K562 (cell line): Measurements from ENCODE around the gene LY6G5B. TPM values are rescaled to one million over a fixed set of nuclear protein-coding genes. Genes with fewer than 3 reads are reported as not detected.
A peak's percentile ranks its signal among the peaks of the same experiment; 100 is the strongest.

Experiments used
- HMG20B ChIP-seq: fragments of 250-450 bp; sonication (Bioruptor Pico); IDR thresholded peaks from 2 replicates; pipeline ENCODE4 v1.5.0; 2021; ENCODE audit warnings: mild to moderate bottlenecking
- HNRNPUL1 ChIP-seq: fragments of 200-400 bp; formaldehyde crosslinking; IDR thresholded peaks from 2 replicates; pipeline ENCODE4 v1.6.1; 2017; ENCODE audit warnings: low read length
- LARP7 ChIP-seq: fragments of 450-650 bp; IDR thresholded peaks from 2 replicates; pipeline ENCODE4 v1.6.1; 2016
- SPI1 ChIP-seq: IDR thresholded peaks from 2 replicates; pipeline ENCODE4 v1.6.1; 2011; ENCODE audit warnings: low read depth, low read length, control low read depth, borderline replicate concordance
- TGIF2 ChIP-seq: sonication (generic); formaldehyde crosslinking; IDR thresholded peaks from 2 replicates; pipeline ENCODE4 v1.8.1; 2022; ENCODE audit warnings: mild to moderate bottlenecking, missing genetic modification reagents, moderate library complexity
- ZNF232 ChIP-seq: sonication (generic); formaldehyde crosslinking; IDR thresholded peaks from 2 replicates; pipeline ENCODE4 v1.8.0; 2022; ENCODE audit warnings: mild to moderate bottlenecking, missing genetic modification reagents
- ZNF253 ChIP-seq: fragments of 250-450 bp; sonication (Bioruptor Pico); conservative IDR thresholded peaks from 2 replicates; pipeline ENCODE4 v1.6.1; 2021; ENCODE audit warnings: mild to moderate bottlenecking
- polyA plus RNA-seq, 8 experiments: library from polyadenylated mRNA; depleted of rRNA in 4 of 8; stranded (reverse) in 5 of 8; unstranded in 3 of 8; fragments of >200 nt; fragmentation: Nextera tagmentation in 2 of 8; fragmentation: Illumina TruSeq in 1 of 8; extraction: Ambion mirVana in 2 of 8; extraction: Trizol in 1 of 8; gene quantifications; 2 replicates each; pipeline versions ENCODE4 v1.2.1 to v1.2.3, GENCODE V29; 2011 to 2014; ENCODE audit warnings: inconsistent platforms in 1 of 8, missing spikeins in 1 of 8
- total RNA-seq, 7 experiments: library from RNA; depleted of rRNA in 6 of 7; stranded (reverse); fragments of >200 nt in 6 of 7; fragmentation: Illumina TruSeq in 2 of 7; extraction: Trizol in 2 of 7; gene quantifications; 2 replicates each; pipeline versions ENCODE4 v1.2.1 to v1.2.3, GENCODE V29; 2011 to 2021; ENCODE audit warnings: low replicate concordance in 1 of 7
- TF ChIP-seq, protein P1 (sequence below): sonication (generic); formaldehyde crosslinking; IDR thresholded peaks from 2 replicates; pipeline ENCODE4 v1.8.0; 2022; ENCODE audit warnings: mild to moderate bottlenecking, low read depth, missing genetic modification reagents
- TF ChIP-seq, protein P2 (sequence below): fragments of 450-650 bp; IDR thresholded peaks from 2 replicates; pipeline ENCODE4 v1.7.1; 2018; ENCODE audit warnings: mild to moderate bottlenecking, low read depth; ENCODE audit not compliant: partially characterized antibody
- TF ChIP-seq, protein P3 (sequence below), 2 experiments: fragments of 450-650 bp; formaldehyde crosslinking in 1 of 2; IDR thresholded peaks; 2 replicates each; pipeline versions ENCODE4 v1.4.0 to v1.6.1; 2014 to 2020; ENCODE audit warnings: mild to moderate bottlenecking in 2 of 2, borderline replicate concordance in 1 of 2, low read depth in 1 of 2

The LY6G5B gene
- total and polyA plus RNA-seq, 9 of the 15 experiments (the other 6 are each of a cell fraction or from before 2014, with no cell fraction given) = 6.0 to 27.0 (median 7.5) TPM

DNA sequence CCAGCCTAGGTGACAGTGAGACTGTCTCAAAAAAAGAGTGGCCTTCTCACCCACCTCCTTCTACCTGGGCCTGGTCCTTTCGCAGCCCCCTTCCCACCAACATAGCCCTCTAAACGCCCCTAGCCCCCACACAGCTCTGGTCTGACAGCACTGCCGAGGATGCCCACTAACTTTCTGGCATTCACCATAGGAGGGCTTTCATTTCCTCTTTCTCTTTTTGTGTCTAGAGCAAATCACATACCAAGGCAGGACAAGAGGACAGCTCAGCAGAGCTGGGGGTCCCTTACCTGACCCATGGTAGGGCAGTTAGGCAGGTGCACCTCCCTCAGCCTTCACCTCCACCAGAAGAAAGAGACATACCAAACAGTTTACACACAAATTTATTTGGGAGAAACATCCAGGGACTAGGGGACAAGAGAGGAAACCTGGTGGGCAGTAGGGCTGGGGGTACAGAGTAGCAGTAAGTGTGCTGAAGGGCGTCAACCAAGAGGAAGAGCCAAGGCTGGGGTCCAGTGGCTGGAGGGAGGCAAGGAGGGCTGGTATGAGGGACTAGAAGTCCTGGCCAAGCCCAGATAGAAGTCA is 6.6 kb downstream of the LY6G5B start (continued):
- TF ChIP-seq, protein P1, sequence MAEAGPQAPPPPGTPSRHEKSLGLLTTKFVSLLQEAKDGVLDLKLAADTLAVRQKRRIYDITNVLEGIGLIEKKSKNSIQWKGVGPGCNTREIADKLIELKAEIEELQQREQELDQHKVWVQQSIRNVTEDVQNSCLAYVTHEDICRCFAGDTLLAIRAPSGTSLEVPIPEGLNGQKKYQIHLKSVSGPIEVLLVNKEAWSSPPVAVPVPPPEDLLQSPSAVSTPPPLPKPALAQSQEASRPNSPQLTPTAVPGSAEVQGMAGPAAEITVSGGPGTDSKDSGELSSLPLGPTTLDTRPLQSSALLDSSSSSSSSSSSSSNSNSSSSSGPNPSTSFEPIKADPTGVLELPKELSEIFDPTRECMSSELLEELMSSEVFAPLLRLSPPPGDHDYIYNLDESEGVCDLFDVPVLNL (CRISPR knock-in tag) = 0 out of 2 replicates have a peak, but pooled peaks have one; percentile 23
- TF ChIP-seq ZNF253 = no peak
- peak; percentile 62; the same call in 1 of the 2 replicates for TF ChIP-seq TGIF2
- TF ChIP-seq HNRNPUL1 = peak; percentile 60; the same call in 1 of the 2 replicates
- peak; percentile 58; the same call in 1 of the 2 replicates for TF ChIP-seq SPI1
- TF ChIP-seq, protein P2, sequence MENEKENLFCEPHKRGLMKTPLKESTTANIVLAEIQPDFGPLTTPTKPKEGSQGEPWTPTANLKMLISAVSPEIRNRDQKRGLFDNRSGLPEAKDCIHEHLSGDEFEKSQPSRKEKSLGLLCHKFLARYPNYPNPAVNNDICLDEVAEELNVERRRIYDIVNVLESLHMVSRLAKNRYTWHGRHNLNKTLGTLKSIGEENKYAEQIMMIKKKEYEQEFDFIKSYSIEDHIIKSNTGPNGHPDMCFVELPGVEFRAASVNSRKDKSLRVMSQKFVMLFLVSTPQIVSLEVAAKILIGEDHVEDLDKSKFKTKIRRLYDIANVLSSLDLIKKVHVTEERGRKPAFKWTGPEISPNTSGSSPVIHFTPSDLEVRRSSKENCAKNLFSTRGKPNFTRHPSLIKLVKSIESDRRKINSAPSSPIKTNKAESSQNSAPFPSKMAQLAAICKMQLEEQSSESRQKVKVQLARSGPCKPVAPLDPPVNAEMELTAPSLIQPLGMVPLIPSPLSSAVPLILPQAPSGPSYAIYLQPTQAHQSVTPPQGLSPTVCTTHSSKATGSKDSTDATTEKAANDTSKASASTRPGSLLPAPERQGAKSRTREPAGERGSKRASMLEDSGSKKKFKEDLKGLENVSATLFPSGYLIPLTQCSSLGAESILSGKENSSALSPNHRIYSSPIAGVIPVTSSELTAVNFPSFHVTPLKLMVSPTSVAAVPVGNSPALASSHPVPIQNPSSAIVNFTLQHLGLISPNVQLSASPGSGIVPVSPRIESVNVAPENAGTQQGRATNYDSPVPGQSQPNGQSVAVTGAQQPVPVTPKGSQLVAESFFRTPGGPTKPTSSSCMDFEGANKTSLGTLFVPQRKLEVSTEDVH = peak; percentile 4
- TF ChIP-seq, protein P3, sequence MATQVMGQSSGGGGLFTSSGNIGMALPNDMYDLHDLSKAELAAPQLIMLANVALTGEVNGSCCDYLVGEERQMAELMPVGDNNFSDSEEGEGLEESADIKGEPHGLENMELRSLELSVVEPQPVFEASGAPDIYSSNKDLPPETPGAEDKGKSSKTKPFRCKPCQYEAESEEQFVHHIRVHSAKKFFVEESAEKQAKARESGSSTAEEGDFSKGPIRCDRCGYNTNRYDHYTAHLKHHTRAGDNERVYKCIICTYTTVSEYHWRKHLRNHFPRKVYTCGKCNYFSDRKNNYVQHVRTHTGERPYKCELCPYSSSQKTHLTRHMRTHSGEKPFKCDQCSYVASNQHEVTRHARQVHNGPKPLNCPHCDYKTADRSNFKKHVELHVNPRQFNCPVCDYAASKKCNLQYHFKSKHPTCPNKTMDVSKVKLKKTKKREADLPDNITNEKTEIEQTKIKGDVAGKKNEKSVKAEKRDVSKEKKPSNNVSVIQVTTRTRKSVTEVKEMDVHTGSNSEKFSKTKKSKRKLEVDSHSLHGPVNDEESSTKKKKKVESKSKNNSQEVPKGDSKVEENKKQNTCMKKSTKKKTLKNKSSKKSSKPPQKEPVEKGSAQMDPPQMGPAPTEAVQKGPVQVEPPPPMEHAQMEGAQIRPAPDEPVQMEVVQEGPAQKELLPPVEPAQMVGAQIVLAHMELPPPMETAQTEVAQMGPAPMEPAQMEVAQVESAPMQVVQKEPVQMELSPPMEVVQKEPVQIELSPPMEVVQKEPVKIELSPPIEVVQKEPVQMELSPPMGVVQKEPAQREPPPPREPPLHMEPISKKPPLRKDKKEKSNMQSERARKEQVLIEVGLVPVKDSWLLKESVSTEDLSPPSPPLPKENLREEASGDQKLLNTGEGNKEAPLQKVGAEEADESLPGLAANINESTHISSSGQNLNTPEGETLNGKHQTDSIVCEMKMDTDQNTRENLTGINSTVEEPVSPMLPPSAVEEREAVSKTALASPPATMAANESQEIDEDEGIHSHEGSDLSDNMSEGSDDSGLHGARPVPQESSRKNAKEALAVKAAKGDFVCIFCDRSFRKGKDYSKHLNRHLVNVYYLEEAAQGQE (IDR thresholded peaks at IDR 0.05; ENCODE audit: borderline replicate concordance) = no peak
- TF ChIP-seq, protein P3 (CRISPR knock-in tag; IDR thresholded peaks at IDR 0.05; ENCODE audit: low read depth) = no peak
- TF ChIP-seq ZNF232 (CRISPR knock-in tag) = 0 out of 2 replicates have a peak, but pooled peaks have one; percentile 40
- no peak for TF ChIP-seq HMG20B (CRISPR knock-in tag)
- TF ChIP-seq LARP7 = 0 out of 2 replicates have a peak, but pooled peaks have one; percentile 19
